Measurements from ENCODE around the gene TBC1D25.

The TBC1D25 gene

DNA sequence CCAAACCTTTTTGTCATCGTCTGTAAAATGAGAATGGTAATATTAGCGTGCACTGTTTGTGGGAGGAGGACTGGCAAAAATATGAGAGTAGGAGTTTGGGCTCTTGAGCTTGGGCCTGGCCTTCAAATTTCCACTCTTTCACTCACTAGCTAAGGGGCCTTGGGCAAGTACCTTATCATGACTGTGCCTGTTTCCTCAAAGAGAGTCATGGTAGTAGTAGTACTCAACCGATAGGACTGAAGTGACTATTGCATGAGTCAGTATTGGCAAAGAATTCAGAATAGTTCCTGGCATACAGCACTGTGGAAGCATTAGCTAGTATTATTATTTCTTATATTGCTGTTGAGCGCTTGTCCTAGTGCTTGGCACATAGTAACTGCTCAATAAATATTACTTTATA, 18.8 kb downstream of the TBC1D25 start:
- TF ChIP-seq, protein P1, sequence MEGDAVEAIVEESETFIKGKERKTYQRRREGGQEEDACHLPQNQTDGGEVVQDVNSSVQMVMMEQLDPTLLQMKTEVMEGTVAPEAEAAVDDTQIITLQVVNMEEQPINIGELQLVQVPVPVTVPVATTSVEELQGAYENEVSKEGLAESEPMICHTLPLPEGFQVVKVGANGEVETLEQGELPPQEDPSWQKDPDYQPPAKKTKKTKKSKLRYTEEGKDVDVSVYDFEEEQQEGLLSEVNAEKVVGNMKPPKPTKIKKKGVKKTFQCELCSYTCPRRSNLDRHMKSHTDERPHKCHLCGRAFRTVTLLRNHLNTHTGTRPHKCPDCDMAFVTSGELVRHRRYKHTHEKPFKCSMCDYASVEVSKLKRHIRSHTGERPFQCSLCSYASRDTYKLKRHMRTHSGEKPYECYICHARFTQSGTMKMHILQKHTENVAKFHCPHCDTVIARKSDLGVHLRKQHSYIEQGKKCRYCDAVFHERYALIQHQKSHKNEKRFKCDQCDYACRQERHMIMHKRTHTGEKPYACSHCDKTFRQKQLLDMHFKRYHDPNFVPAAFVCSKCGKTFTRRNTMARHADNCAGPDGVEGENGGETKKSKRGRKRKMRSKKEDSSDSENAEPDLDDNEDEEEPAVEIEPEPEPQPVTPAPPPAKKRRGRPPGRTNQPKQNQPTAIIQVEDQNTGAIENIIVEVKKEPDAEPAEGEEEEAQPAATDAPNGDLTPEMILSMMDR (IDR thresholded peaks at IDR 0.05; ENCODE audit: insufficient read depth, low read depth, low read length, missing control alignments), result no peak

DNA sequence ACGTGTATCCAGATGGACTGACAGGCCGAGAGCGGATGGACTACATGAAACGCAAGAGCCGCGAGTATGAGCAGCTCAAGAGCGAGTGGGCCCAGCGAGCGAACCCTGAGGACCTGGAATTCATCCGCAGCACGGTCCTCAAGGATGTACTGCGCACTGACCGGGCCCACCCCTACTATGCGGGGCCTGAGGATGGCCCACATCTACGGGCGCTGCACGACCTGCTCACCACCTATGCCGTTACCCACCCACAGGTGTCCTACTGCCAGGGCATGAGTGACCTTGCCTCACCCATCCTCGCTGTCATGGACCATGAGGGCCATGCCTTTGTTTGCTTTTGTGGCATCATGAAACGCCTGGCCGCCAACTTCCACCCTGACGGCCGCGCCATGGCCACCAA, 20.1 kb downstream of the TBC1D25 start:
- DNase-seq (ENCODE audit: low read depth), result no peak
- TF ChIP-seq, protein P1 (IDR thresholded peaks at IDR 0.05; ENCODE audit: insufficient read depth, low read depth, low read length, missing control alignments), result no peak
- no peak overlapping the region for H3K4me3 ChIP-seq (ENCODE audit: low read length)

More for the DNA sequence above, 18.8 kb downstream of the TBC1D25 start:
- peak; percentile 88 for DNase-seq (ENCODE audit: low read depth)
- no peak overlapping the region for H3K4me3 ChIP-seq (ENCODE audit: low read length)

DNA sequence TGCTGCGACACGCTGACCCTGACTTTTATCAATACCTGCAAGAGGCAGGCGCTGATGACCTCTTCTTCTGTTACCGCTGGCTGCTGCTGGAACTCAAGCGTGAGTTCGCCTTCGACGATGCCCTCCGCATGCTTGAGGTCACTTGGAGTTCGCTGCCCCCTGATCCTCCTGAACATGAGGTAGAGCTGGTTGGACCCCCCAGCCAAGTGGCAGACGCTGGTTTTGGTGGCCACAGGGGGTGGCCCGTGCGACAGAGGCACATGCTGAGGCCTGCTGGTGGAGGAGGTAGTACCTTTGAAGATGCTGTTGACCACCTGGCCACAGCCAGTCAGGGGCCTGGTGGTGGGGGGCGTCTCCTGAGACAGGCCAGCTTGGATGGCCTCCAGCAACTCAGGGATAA, 20.5 kb downstream of the TBC1D25 start:
- TF ChIP-seq, protein P1 (IDR thresholded peaks at IDR 0.05; ENCODE audit: insufficient read depth, low read depth, low read length, missing control alignments), result no peak
- no peak for DNase-seq (ENCODE audit: low read depth)
- no peak overlapping the region for H3K4me3 ChIP-seq (ENCODE audit: low read length)

DNA sequence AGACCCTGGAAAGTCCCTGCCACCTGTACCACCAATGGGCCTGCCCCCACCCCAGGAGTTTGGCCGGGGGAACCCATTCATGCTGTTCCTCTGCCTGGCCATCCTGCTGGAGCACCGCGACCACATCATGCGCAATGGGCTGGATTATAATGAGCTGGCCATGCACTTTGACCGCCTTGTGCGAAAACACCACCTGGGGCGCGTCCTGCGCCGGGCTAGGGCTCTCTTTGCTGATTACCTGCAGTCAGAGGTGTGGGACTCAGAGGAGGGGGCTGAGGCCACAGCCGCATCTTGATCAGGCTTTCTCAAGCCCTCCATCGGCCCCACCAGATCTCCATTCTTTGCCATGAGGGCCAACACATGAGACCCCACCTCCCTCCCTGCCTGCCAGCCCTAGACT, 21.2 kb downstream of the TBC1D25 start:
- TF ChIP-seq, protein P1 (IDR thresholded peaks at IDR 0.05; ENCODE audit: insufficient read depth, low read depth, low read length, missing control alignments), result no peak
- H3K4me3 ChIP-seq (ENCODE audit: low read length), result no peak overlapping the region
- no peak for DNase-seq (ENCODE audit: low read depth)

DNA sequence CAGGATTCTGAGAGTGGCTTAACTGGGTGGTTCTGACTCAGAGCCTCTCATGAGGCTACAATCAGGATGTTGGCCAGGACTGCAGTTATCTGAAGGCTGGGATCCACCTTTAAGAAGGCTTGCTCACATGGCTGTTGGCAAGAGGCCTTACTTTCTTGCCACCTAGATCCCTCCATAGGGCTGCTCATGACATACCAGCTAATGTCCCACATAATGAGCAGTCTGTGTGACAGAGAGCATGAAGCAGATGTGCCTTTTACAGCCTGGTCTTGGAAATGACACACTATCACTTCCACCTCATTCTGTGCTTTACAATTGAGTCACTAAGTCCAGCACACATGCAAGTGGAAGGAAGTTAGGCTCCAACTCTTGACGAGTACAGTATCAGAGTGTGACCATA, 30.4 kb downstream of the TBC1D25 start:
- TF ChIP-seq, protein P1 (IDR thresholded peaks at IDR 0.05; ENCODE audit: insufficient read depth, low read depth, low read length, missing control alignments), result no peak
- peak; percentile 56 for DNase-seq (ENCODE audit: low read depth)

DNA sequence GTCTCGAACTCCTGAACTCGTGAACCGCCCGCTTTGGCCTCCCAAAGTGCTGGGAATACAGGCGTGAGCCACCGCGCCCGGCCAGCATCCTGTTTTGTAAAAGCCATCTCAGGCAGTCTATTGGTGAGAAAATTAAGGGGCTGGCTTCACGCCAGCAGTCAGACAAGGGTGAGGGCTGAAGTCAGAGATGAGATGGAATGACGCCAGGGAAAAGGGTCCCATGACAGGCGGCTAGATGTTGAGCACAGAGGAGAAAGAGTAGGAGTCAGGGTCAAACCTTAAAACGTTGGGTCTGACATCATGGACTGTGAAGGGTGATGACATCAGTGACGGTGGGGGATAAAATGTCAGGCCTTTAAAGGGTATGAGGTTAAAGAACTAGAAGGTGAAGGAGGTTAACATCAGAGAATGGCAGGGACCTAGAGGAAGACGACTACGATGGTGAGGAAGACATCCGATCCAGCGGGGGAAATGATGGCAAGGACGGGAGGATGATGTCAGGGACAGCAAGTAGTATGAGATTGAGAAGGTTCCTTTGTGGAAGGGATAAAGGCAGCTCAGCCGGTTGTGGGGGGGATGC, 34.3 kb downstream of the TBC1D25 start:
- no peak for DNase-seq (ENCODE audit: low read depth)
- TF ChIP-seq, protein P1 (IDR thresholded peaks at IDR 0.05; ENCODE audit: insufficient read depth, low read depth, low read length, missing control alignments), result no peak
- H3K4me3 ChIP-seq (ENCODE audit: low read length), result peak overlapping the region; percentile 59

More for the DNA sequence above, 30.4 kb downstream of the TBC1D25 start:
- no peak overlapping the region for H3K4me3 ChIP-seq (ENCODE audit: low read length)
